Transverse colon (tissue), 4 donors: ENCODE measurements around the gene BANF2. TPM values are rescaled to one million over a fixed set of nuclear protein-coding genes. Genes with fewer than 3 reads are reported as not detected.

Source experiments
- DNase-seq: peaks from one replicate; pipeline ENCODE4 v3.0.0-alpha.2; 2019
- H3K27ac ChIP-seq, 4 donors: fragments of 200-600 bp; sonication (generic); 2 replicates each; pipeline ENCODE4 v1.5.1; 2016 to 2018; ENCODE audit warnings: inconsistent platforms in 4 of 4
- H3K27me3 ChIP-seq: fragments of 200-600 bp; sonication (generic); 2 replicates; pipeline ENCODE4 v1.5.1; 2017; ENCODE audit warnings: inconsistent platforms
- H3K36me3 ChIP-seq, 4 donors: fragments of 200-600 bp; sonication (generic); 2 replicates each; pipeline ENCODE4 v1.5.1; 2017 to 2019; ENCODE audit warnings: inconsistent platforms in 4 of 4
- H3K4me1 ChIP-seq, 4 donors: fragments of 200-600 bp; sonication (generic); 2 replicates each; pipeline ENCODE4 v1.5.1; 2017 to 2020; ENCODE audit warnings: inconsistent platforms in 4 of 4
- H3K4me3 ChIP-seq, 4 donors: fragments of 200-600 bp; sonication (generic); 1 replicate in 1 of 4; 2 replicates in 3 of 4; pipeline versions ENCODE4 v1.5.1 to v1.6.1; 2017 to 2019; ENCODE audit warnings: inconsistent platforms in 4 of 4
- H3K9me3 ChIP-seq, 2 donors: fragments of 200-600 bp; sonication (generic); 2 replicates each; pipeline ENCODE4 v1.5.1; 2017 to 2019; ENCODE audit warnings: inconsistent platforms in 2 of 2
- EP300 ChIP-seq: sonication (generic); formaldehyde crosslinking; IDR thresholded peaks from one replicate; pipeline ENCODE4 v1.6.1; 2017; ENCODE audit warnings: antibody characterized with exemption, low read depth
- POLR2A ChIP-seq: fragments of 450-650 bp; IDR thresholded peaks from one replicate; pipeline ENCODE4 v1.6.1; 2016; ENCODE audit warnings: antibody characterized with exemption, mild to moderate bottlenecking, moderate library complexity
- POLR2AphosphoS5 ChIP-seq, 3 donors: sonication (generic); formaldehyde crosslinking; IDR thresholded peaks; one replicate each; pipeline ENCODE4 v1.6.1; 2016; ENCODE audit warnings: antibody characterized with exemption in 3 of 3
- whole genome bisulfite sequencing, 2 donors: methylation state at CpG; one replicate each; pipeline ENCODE4 v1.1.5; 2018; ENCODE audit warnings: low coverage in 1 of 2; 5-methylcytosine and 5-hydroxymethylcytosine counted together
- in situ Hi-C, 4 donors: fragments of 200-750 bp; cut with MboI; loops; one replicate each; pipeline versions ENCODE4 v1.15.0 to v1.15.1; 2017; ENCODE audit warnings: low sequenced_read_pairs in 3 of 4, low pct_ligation_motif_present in 1 of 4, low pct_unique_long_range_greater_than_20kb in 1 of 4
- intact Hi-C: fragments of 100-400 bp; cut with DNase I; formaldehyde crosslinking; loops from one replicate; pipeline ENCODE4 v1.15.1; 2023; ENCODE audit warnings: low total_unique reads
- total RNA-seq, 4 donors: library from RNA; depleted of rRNA; stranded (reverse); fragments of >200 nt; gene quantifications; one replicate each; pipeline ENCODE4 v1.1.0, GENCODE V29; 2016
- TF ChIP-seq, protein P1 (sequence below), 5 experiments: fragments of 200-600 bp in 3 of 5; fragments of 450-650 bp in 2 of 5; sonication (generic) in 3 of 5; IDR thresholded peaks; 1 replicate in 2 of 5; 2 replicates in 3 of 5; pipeline ENCODE4 v1.5.1; 2016 to 2017; ENCODE audit warnings: antibody characterized with exemption in 5 of 5, inconsistent platforms in 3 of 5, mild to moderate bottlenecking in 2 of 5, moderate library complexity in 1 of 5

BANF2 gene
- total RNA-seq, 4 donors from 2014 or later = not detected

DNA sequence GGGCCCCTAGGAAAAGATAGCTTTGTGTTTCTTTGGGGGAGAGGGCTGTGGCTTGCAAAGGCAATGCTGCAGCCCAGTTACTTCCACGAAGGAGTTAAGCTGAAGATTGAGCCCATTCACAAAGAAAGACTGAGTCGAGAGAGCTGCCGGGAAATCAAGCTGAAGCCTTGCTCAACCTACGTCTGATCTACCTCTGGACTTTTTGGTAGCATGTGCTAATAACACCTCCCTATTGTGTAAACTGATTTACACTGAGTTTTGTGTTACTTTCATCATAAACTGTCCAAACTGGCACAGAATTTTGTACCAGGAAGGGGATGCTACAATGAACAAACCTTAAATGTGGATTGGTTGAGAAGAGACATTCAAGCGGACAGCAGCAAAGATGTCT, 23.5 kb downstream of the BANF2 start:
- 88 to 95% methylated on average over 4 to 5 of the region's 5 CpGs for whole genome bisulfite sequencing, 2 donors
- Histone ChIP-seq H3K27ac (no peak overlapping the region), H3K9me3 (no peaks in the 10 kb centered on the region), H3K27me3 (no peaks in the 10 kb centered on the region), H3K36me3 (no peaks in the 10 kb centered on the region), H3K4me1 (peaks cover 0 to 6% (median 3%) of the 10 kb centered on the region in 4 donors), H3K4me3 (no peak overlapping the region)
- DNase-seq = no peak
- intact Hi-C loops (no loop called here), in situ Hi-C loops (no loop called here)
- TF ChIP-seq, protein P1, sequence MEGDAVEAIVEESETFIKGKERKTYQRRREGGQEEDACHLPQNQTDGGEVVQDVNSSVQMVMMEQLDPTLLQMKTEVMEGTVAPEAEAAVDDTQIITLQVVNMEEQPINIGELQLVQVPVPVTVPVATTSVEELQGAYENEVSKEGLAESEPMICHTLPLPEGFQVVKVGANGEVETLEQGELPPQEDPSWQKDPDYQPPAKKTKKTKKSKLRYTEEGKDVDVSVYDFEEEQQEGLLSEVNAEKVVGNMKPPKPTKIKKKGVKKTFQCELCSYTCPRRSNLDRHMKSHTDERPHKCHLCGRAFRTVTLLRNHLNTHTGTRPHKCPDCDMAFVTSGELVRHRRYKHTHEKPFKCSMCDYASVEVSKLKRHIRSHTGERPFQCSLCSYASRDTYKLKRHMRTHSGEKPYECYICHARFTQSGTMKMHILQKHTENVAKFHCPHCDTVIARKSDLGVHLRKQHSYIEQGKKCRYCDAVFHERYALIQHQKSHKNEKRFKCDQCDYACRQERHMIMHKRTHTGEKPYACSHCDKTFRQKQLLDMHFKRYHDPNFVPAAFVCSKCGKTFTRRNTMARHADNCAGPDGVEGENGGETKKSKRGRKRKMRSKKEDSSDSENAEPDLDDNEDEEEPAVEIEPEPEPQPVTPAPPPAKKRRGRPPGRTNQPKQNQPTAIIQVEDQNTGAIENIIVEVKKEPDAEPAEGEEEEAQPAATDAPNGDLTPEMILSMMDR (IDR thresholded peaks at IDR 0.05) = no peak
- TF ChIP-seq EP300 (no peak), POLR2A (no peak), POLR2AphosphoS5 (IDR thresholded peaks at IDR 0.05) (no peak)

DNA sequence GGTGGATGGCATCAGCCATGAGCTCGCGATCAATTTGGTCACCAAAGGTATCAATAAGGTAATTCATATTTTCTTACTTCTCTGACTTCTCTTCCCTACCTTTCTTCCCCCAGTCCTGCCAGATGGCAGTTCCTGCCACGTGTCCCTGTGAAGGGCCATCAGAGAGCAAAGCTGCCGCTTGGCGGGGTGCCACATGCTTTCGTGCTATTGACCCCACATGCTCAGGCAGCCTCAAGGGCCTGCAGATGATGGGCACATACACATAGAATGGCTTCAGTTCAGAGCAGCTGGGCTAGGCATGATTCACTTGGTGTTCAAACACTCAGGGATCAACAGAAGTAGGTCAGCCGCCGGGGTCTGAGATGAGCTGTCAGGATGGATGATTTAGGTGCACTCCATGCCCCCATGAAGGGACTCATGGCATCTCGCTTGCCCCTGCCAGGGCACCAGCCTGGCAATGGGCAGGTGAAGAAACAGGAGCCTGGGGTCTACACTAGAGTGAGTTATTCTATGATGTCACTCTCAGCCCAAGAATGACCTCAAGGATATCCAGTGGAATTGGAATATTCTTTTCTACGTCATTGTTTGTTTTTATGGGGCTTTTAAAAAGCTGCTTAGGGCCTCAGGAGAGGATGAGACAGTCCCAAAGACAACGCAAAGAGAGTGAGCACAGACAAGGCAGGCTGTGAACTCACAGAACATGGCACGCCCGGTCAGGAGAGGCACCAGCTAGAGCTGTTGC, 25.5 kb downstream of the BANF2 start:
- in situ Hi-C loops (no loop called here), intact Hi-C loops (no loop called here)
- TF ChIP-seq POLR2A (no peak), EP300 (no peak), POLR2AphosphoS5 (IDR thresholded peaks at IDR 0.05) (no peak)
- TF ChIP-seq, protein P1 (IDR thresholded peaks at IDR 0.05) = no peak
- WGBS, 2 donors = 87 to 100% methylated on average over 1 to 13 of the region's 13 CpGs
- no peak for DNase-seq
- no peak overlapping the region for H3K27ac ChIP-seq
- H3K9me3 ChIP-seq = no peaks in the 10 kb centered on the region
- H3K4me1 ChIP-seq = peaks cover 0 to 6% (median 3%) of the 10 kb centered on the region in 4 donors
- no peaks in the 10 kb centered on the region for H3K27me3 ChIP-seq
- H3K4me3 ChIP-seq = no peak overlapping the region
- H3K36me3 ChIP-seq = no peaks in the 10 kb centered on the region

DNA sequence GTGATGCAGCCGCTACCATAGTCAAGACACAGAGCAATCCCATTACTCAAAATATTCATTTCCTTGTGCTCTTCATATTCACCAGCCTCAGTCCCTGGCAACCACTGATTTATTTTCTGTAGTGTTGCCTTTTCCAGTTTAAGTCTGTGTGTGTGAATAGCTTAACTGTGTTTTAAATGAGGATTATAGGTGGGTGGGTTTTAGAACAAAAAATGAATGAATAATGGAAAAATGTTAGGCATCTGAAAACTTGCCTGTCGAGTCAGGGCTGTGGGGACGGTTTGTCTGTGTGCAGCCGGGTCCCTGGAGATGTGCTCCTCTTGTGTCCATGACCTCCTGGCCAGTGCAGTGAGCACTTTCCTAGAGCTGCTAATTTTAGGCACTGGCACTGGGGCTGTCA, 27.1 kb downstream of the BANF2 start:
- Histone ChIP-seq H3K9me3 (no peaks in the 10 kb centered on the region), H3K27me3 (no peaks in the 10 kb centered on the region), H3K4me1 (peaks cover 0 to 3% (median under 1%) of the 10 kb centered on the region in 4 donors), H3K4me3 (no peak overlapping the region), H3K27ac (no peak overlapping the region), H3K36me3 (no peaks in the 10 kb centered on the region)
- no peak for DNase-seq
- in situ Hi-C loops (no loop called here), intact Hi-C loops (no loop called here)
- 74 to 89% methylated on average over 4 of the region's 4 CpGs for WGBS, 2 donors
- no peak for TF ChIP-seq POLR2AphosphoS5 (IDR thresholded peaks at IDR 0.05)

DNA sequence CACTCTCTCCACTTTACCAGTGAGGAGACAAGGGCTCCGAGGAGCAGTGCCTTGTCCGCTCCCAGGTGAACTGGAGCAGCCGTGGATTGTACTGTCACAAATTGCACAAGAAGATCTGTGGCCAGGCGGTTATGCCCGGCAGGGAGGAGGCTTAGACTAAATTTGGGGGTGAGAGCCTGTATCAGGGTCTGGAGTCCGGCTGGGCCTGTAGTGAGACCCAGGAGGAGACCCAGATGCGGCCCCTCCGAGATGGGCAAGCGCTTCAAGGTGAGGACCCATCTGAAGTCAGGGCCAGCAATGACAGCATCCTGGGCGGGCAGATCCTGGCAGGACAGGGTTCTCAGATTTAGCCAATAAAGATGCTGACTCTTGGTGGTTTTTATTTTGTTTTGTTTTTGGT, 27.6 kb downstream of the BANF2 start:
- Histone ChIP-seq H3K9me3 (no peaks in the 10 kb centered on the region), H3K27ac (no peak overlapping the region), H3K4me3 (no peak overlapping the region), H3K36me3 (no peaks in the 10 kb centered on the region), H3K27me3 (no peaks in the 10 kb centered on the region), H3K4me1 (no peaks in the 10 kb centered on the region)
- DNase-seq = no peak
- in situ Hi-C loops (no loop called here), intact Hi-C loops (no loop called here)
- TF ChIP-seq POLR2AphosphoS5 (IDR thresholded peaks at IDR 0.05) (no peak), POLR2A (no peak), EP300 (no peak)
- TF ChIP-seq, protein P1 (IDR thresholded peaks at IDR 0.05) = no peak
- 90 to 97% methylated on average over 2 to 10 of the region's 10 CpGs for WGBS, 2 donors

DNA sequence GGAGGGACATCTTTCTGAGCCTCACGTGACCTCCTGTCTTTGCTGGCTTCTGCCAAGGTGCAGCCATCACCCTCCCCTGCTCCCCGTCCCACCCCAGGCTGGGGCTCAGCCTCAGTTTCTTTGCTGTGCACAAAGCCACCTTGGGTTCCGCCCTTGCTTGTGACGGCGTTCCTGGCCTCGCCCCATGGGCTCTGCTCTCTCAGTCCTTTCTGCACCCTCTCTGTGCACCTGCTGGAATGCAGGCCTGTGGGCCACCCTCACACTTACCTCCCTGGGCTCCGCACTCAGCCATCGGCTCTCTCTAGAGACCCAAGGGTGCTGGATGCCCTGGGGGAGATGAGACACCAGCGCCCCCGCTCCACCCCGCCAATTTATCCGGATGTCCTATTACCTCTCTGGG, 28.3 kb downstream of the BANF2 start:
- no peak overlapping the region for H3K4me3 ChIP-seq
- 67 to 86% methylated on average over 2 to 12 of the region's 12 CpGs for WGBS, 2 donors
- intact Hi-C loops (no loop called here), in situ Hi-C loops (no loop called here)
- no peak overlapping the region for H3K27ac ChIP-seq
- H3K4me1 ChIP-seq = no peaks in the 10 kb centered on the region
- no peaks in the 10 kb centered on the region for H3K9me3 ChIP-seq
- no peaks in the 10 kb centered on the region for H3K27me3 ChIP-seq
- DNase-seq = no peak
- no peaks in the 10 kb centered on the region for H3K36me3 ChIP-seq
- no peak for TF ChIP-seq POLR2A
- TF ChIP-seq POLR2AphosphoS5 (IDR thresholded peaks at IDR 0.05) = no peak
- no peak for TF ChIP-seq EP300
- TF ChIP-seq, protein P1 (IDR thresholded peaks at IDR 0.05) = no peak
